HG03135 (cell line): ENCODE data around the gene RBBP6.

Experiments
- ATAC-seq: cut with Tn5 transposase; IDR thresholded peaks from one replicate; pipeline ENCODE4 v1.9.1; 2021; ENCODE audit warnings: mild to moderate bottlenecking, moderate library complexity; ENCODE audit not compliant: unreplicated experiment

Gene RBBP6

DNA sequence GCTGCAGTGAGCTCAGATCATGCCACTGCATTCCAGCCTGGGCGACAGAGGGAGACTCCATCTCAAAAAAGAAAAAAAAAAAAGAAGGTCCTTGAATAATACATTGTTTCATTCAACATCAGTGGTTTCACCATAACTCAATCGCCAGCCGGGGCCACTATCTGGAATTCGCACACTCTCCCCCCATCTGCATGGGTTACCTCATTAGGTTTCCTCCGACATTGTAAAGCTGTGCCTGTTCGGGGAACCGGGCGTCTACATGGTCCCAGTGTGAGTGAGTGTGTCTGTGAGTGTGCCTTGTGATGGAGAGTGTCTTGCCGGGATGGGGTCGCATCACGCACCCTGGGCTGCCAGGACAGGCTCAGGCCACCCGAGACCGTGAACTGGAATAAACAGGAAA lies 16.6 kb upstream of the RBBP6 start:
- ATAC-seq, result no peak

DNA sequence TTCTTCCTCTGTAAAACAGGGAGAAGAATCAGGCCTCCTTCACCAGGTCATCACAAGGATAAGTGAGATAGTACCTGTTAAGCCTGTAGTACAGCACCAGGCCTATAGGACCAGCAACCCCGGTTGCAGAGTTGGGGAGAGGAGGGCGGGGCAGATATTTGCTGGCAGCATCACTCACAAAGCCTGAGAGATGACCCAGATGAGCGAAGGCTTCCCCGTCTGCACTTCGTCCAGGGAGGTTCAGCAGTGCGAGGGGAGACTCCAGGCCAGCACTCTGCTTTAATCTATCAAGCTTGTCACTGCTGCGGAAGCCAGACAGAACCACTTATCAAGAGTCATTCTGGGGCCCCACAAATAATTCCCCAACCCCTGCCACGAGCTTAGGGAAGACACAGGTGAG lies 15.8 kb upstream of the RBBP6 start:
- no peak for ATAC-seq

DNA sequence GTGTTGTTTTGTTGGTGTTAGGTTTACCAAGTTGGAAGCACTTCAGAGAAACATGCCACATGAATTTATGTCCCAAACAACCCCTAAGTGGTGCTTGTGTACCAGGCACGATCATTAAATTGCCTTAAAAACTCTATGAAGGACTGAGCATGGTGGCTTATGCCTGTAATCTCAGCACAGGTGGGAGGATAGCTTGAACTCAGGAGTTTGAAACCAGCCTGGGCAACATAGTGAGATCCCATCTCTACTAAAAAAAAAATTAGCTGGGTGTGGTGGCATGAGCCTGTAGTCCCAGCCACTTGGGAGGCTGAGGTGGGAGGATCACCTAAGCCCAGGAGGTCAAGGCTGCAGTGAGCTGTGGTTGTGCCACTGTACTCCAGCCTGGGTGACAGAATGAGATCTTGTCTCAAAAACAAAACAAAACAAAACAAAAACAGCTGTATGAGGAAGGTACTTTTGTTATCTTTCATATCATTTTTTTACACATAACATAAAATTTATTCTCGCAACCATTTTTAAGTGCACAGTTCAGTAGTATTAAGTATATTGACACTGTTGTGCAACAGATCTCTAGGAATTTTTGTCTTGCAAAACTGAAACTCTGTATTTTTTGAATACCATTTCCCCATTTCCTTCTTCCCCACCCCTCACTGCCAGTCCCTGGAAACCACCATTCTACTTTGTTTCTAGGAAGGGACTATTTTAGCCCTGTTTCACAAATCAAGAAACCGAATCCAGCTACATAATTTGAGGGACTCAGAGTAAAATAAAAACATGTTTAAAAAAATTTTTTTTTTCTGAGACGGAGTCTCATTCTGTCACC lies 14.3 kb upstream of the RBBP6 start:
- ATAC-seq, result no peak

DNA sequence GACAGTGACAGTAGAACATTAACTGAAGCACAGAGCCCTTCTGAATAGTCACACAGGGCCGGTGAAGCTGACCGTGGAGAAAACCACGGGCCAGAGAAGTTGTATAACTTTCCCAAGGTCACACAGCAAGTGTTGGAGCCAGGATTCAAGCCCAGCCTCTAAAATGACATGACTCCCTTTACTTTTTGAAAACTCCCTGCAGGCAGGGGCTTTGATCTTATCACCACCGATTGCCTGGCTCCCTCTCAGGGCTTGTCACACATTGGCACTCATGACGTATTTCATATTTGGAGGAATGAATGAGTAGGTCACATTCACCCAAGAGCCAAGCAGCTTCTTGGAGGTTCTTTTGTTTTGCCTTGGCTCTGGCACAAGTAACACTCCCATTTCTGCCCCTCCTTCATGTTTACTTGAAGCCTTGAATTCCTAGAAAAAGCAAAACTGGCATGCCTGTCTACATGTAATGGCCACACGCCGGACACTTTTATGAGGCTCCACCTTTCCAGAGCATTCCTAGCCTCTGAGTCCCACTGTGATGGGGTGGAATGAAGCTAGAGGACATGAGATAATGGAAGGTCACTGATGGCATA lies 13.3 kb upstream of the RBBP6 start:
- no peak for ATAC-seq

DNA sequence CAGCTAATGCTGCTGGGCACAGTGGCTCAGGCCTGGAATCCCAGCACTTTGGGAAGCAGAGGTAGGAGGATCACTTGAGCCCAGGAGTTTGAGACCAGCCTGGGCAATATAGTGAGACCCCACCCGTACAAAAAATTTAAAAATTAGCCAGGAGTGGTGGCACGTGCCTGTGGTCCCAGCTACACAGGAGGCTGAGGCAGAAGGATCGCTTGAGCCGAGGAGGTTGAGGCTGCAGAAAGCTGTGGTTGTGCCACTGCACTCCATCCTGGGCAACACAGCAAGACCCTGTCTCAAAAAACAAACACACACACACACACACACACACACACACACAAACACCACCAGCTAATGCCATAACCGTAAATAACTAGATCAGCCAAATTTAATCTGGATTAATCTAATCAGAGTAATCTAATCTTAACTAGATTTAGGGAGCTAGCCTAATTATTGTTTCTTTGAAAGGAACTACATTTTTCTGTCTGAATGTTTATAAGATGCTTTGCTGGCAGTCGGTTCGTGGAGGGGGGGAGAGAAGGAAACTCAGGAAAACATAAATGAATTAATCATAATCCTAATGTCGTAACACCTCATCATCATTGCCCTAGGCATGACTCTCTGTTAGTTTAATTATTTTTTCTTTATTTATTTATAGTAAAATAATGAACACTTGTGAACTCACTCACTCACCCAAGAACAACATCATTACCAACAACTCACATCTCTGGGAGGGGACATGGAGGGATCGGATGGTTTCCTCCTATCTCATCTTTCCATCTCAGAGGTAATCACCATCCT lies 12.5 kb upstream of the RBBP6 start:
- no peak for ATAC-seq

DNA sequence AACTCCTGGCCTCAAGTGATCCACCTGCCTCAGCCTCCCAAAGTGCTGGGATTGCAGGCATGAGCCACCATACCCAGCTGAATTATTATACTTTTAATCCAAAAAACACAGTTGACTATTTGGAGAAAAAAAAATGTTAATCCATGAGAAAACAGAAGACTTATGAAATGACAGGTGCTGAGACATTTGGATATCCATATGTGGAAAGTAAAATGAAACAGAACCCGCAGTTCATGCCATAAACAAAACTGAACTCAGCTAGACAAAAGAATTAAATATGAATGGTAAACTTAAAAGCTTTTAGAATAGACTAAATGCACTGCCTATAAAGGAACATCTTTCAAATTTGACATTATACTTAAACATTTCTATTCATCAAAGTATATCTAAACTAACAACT lies 8.2 kb upstream of the RBBP6 start:
- ATAC-seq, result no peak

DNA sequence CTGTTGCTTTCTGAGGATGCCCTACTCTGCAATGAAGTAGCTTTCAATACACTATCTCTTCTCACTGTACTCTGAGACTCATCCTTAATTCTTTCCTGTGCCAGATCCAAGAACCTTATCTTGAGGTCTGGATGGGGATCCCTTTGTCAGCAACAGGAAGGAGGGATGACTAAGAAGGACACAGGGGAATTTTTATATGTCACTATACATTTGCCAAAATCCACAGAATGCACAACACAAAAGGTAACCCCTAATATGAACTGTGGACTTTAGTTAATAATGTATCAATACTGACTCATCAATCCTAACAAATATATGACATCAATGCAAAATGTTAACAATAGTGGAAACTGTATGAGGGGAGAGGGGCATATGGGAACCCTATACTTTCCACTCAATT lies 4.7 kb upstream of the RBBP6 start:
- ATAC-seq, result no peak

DNA sequence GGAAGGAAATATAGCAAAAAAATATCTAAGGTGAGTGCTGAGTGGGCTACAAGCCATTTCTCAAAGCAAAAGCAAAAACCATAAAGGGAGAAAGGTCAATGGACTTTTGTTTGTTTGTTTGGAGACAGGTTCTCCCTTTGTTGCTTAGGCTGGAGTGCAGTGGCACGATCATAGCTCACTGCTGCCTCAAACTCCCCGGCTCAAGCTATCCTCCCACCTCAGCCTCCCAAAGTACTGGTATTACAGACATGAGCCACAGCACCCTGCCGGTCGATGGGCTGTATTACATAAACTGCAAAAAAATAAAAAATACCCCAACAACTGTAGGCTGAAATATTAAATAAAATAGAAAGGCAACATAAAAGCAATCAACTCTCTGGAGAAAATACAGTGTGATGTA lies 3.5 kb upstream of the RBBP6 start:
- no peak for ATAC-seq

DNA sequence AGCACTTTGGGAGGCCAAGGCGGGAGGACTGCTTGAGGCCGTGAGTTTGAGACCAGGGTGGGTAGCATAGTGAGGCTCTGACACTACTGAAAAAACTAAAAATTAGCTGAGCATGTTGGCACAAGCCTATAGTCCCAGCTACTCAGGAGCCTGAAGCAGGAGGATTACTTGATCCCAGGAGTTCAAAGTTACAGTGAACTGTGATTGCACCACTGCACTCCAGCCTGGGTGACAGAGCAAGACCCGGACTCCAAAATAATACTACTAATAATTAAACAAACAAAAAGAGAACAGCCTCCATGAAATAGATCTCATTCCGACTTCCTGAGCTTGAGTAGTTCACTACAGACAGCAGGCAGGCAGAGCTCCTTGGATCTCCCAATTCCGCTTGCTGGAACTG lies 2.7 kb upstream of the RBBP6 start:
- ATAC-seq, result no peak

DNA sequence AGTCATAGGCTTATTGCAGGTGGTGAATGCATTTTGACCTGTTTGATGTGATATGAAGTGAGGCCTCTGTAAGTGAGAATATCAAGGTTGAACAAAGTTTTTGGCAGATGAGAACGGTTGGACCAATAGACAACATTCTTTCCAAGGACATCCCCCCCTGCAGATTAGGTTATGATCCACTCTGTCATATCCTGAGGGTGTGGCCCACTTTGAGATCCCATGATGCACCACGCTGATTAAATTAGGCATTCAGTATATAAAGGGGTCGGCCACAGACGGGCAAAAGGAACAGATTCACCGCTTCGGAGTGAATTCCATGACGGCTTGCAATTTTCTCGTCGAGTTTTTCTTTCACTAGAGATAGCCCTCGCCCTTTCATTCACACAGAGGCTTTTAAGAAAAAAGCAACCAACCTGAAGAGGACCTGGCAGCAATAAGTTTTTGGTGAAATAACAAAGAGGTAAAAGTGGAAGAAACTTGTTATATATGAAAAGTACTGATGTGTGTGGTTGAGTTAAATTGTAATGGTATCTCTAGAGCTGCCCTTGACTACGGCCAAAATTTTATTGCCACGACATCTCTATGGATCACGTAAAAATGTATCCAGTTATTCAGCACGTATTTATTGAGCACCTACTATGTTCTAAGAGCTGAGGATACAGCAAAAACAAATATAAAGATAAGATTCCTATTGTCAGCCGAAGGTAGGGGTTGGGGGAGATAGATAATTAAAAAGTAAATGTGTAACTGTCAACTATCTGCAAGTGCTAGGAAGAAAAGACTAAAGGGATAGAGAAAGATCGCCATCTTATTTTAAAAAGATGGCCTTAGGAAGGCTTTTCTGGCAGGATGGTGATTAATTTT lies 1.7 kb upstream of the RBBP6 start:
- no peak for ATAC-seq

DNA sequence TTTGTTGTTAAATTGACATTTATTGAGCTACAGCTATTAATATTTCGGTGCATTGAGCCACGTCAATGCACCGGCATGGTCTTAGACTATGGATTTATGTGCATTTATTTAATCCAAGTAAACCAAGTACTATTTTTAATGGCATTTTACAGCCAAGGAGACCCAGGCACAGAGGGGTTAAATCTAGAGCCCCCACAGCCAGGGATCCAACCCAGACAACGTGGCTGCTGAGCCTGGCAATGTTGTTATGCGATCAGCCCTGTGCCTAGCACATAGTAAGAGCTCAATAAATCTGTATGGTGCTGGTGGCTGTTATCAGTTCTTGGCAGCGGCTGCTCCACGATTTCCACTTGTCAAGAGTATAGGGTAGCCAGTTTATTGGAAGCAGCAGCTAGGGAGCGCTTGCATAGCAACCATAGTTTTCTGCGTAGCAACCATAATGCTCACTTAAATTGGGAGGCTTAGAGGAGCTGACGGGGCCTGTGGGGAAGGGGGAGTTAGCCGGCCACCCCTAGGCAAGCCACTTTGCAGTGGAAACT lies 541 bp upstream of the RBBP6 start:
- ATAC-seq, result no peak

DNA sequence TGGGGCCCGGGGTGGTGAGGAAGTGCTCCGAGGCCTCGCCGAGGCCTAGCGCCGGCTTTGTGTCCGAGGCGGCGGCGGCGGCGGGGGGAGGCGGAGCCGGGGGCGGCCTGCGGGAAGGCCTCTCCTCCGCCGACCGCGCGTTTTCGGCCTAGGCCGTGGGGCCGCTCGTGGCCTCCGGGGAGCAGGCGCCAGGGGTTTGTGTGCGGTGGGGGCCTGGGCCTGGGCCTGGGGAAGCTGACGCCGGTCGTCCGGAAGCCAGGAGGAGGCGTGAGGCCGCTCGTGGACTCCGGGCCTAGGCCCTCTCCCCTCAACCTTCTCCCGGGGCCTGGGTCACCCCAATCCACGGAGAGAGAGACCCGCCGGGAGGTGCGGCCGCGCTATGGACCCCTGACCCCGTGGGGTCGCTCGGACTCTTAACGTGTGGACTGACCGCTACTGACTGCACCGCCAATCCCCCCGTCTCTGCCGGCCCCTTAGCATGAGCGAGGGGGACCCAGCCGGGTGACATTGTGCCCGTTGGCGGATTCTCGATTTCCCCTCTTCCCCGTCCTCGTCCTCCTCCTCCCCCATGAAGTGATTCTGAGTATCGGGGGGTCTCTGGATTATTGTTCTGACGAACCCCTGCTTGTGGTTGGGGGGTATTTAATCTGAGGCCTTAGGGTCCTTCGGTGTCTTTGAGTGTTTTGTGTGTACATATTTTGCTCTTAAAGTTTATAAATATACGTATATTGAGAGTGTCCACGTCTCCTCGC lies 660 bp downstream of the RBBP6 start:
- ATAC-seq, result peak; percentile 46

DNA sequence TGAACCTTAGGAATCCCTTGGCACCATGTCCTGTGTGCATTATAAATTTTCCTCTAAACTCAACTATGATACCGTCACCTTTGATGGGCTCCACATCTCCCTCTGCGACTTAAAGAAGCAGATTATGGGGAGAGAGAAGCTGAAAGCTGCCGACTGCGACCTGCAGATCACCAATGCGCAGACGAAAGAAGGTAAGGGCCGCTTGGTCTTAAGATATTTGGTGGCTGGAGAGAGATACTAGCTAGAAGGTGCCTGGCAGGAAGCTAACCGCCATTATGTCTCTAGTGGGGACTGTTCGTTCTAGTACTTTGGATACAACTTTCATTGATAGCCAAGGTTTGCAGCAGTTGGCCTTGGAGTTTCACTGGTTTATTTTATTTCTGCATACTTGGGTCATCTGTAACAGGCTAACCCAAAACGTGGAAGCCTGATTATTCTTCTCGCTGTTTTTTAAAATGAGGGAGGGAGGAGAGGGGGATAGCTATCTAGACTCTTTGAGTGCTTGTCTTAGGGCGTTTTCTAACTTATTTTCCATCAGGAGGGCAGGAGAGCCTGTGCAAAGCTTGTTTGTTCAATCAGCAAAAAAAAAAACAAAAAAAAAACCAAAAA lies 1.3 kb downstream of the RBBP6 start:
- ATAC-seq, result no peak

DNA sequence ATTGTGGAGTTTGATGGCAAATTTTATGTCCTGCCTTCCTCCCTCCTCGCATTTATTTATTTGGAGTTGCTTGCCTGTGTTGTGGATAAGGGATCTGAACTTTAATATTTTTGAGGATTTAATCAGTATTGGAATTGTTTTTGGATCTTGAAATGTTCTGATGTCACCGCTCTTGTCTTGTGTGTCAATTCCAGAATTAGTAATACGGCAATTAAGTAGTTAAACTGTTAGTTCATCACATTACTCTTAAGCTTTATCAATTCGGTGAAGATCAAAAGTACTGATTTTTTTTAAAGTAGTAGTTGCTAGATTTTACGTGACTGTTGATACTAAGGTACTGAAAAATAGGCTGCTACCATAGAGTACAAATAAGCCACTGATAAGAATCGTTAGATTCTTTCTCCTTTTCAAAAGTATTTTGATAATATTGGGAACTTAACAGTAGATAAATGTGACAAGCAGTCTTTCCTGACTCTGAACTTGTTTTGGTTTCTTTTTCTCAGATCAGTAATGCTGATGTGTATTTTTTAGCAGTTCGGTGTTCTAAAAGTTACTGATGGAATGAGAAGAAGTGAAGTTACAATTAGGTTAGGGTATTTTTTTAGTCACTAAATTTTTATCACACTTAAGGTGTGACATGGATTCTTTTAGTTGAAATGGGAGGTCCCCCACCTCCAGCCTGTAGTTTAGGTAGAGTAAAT lies 2.0 kb downstream of the RBBP6 start:
- no peak for ATAC-seq

DNA sequence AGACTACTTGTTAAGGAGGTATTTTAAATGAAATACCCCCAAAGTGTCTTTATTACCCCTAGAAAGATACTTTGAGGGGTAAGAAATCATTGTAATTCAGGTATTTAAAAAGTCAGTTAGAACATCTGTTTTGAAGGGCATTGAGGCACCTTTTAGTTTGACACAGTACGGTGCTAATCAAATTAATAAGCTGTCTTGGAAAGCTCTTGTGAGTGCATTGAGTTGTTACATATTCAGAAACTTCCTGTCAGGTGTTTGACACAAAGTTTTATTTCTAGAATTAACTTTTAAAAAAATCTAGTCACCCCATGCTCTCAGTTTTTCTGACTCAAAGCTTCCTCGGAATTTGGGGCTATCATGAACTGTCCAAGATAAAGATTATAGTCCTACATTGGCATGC lies 4.6 kb downstream of the RBBP6 start:
- ATAC-seq, result no peak

DNA sequence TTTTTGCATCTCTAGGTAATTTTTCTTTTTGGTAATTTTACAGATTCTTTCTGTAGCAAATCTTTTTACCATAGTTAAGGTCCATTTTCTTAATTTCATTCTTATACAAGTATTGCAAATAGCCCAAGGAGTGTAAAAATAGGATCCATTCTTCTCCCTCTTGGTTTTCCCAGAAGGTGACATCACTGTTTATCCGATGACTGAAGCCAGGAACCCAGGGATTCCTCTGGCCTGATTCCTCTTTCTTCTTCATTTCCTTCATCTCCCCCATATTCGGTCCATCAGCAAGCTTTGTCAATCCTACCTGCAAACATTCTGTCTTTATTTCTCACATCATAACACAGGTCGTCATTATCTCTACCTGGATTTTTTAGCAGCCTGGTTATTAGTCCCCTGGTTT lies 5.3 kb downstream of the RBBP6 start:
- no peak for ATAC-seq

DNA sequence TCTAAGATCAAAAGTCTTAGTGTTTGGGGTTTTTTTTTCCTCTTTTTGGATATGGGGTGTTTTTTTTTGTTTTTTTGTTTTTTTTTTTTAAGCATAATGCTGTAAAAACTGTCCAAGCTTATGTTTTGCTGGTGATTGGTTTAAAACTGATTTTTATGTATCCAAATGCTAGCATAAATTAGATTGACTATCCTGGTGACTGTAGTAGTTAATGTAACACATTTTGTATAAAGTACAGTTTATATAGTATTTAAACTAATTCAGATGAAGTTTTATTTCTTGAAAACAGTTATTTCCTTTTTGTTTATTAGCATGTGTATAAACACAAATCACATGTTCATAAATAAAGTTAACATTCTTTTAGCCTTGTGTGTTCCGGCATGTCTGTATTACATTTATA lies 10.9 kb downstream of the RBBP6 start:
- ATAC-seq, result no peak

DNA sequence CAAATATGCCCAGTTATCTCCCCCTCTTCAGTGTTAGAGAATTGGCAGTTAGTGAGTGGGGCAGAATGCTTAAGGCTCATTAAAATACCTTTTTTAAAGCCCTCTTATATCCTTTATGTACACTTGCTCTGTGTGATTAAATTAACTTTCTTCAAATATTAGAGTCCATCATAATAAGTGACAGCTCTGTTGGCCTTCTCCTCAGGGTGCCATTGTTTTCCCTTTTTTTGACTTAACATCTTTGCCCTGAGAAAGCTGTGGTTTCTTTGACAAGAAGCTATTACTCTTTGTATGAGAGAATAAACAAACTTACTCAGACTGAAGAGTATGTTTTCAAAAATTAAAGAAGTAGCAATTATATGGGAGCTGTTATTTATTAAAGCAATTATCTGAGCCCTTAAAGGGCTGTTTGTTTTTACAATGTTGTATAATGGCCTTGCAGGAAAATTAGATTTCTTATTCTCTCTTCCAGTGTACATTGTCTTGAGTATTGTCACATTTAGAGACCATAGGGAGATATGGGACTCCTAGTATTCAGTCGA lies 13.4 kb downstream of the RBBP6 start:
- ATAC-seq, result no peak

DNA sequence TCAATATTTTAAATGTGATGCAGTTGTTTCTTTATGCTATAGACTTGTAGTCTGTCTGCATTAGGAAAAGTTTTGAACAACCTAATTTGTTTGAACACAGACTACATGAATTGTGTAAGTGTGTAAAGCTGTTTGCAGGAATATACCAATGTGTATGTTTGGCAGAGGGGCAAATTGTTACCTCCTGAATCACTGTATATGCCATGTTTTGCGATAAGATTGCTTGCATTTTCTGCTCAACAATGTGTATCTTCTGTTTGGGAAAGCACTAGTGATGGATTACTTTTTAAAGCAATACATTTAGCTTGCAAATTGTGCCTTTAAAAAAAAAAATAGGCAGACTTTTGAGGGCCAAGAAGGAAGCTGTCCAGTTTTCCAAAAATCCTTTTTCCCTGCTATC lies 14.6 kb downstream of the RBBP6 start:
- ATAC-seq, result no peak
